Cardiac fibroblast (primary cell): ENCODE results near the gene DYNLRB2.
A peak's percentile ranks its signal among the peaks of the same experiment; 100 is the strongest.

Experiments
- DNase-seq, 2 donors: peaks; one replicate each; pipeline versions ENCODE4 v3.0.0 to v3.0.0-alpha.2; 2010; ENCODE audit warnings: low read depth in 2 of 2
- H3K4me3 ChIP-seq, 2 donors: replicated peaks in 1 of 2; 1 replicate in 1 of 2; 2 replicates in 1 of 2; pipeline ENCODE4 v1.5.1; 2011; ENCODE audit warnings: low read depth in 2 of 2, low read length in 2 of 2, mild to moderate bottlenecking in 2 of 2, moderate library complexity in 1 of 2
- TF ChIP-seq, protein P1 (sequence below): IDR thresholded peaks from one replicate; pipeline ENCODE4 v1.5.1; 2011; ENCODE audit warnings: low read depth, mild to moderate bottlenecking, low read length, inconsistent platforms

Gene DYNLRB2

GRCh38 chr16:80540516-80541305, at the start of gene DYNLRB2:
DYNLRB2 (plus strand) TSS chr16:80540993; CDS start chr16:80541077, 84 bp downstream.
- peak within 1 kb of the TSS; percentile 74 to 77 for H3K4me3 ChIP-seq
- TF ChIP-seq, protein P1, sequence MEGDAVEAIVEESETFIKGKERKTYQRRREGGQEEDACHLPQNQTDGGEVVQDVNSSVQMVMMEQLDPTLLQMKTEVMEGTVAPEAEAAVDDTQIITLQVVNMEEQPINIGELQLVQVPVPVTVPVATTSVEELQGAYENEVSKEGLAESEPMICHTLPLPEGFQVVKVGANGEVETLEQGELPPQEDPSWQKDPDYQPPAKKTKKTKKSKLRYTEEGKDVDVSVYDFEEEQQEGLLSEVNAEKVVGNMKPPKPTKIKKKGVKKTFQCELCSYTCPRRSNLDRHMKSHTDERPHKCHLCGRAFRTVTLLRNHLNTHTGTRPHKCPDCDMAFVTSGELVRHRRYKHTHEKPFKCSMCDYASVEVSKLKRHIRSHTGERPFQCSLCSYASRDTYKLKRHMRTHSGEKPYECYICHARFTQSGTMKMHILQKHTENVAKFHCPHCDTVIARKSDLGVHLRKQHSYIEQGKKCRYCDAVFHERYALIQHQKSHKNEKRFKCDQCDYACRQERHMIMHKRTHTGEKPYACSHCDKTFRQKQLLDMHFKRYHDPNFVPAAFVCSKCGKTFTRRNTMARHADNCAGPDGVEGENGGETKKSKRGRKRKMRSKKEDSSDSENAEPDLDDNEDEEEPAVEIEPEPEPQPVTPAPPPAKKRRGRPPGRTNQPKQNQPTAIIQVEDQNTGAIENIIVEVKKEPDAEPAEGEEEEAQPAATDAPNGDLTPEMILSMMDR: no peak
- DNase-seq: peak; percentile 94 to 96

GRCh38 chr16:80500116-80500859, 40.5 kb upstream of the DYNLRB2 start:
- H3K4me3 ChIP-seq: no peak overlapping the region
- DNase-seq: no peak
- TF ChIP-seq, protein P1: no peak

- TF ChIP-seq, protein P1: no peak
- no peak overlapping the region for H3K4me3 ChIP-seq
- DNase-seq: no peak
Observed at GRCh38 chr16:80500961-80501525, 39.8 kb upstream of the DYNLRB2 start.

DNA sequence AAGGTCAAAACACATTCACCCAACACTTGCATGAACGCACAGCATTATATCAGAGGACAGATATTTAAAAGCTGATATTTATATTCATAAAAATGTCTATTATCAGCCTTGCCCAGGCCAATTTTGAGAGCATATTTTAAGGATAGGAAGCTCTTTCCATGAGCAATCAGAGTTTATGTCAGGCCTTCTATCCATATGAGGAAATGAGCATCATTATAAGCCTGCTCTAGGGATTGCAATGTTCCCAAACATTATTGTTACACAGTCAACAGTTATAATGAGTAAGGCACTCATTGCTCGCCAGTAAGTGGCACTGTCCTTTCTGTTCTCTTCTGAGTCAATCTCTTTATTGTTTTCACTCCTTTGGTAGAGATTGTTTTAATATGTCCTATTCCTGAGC, 37.7 kb upstream of the DYNLRB2 start:
- TF ChIP-seq, protein P1: no peak
- H3K4me3 ChIP-seq: no peak overlapping the region
- DNase-seq: no peak

DNA sequence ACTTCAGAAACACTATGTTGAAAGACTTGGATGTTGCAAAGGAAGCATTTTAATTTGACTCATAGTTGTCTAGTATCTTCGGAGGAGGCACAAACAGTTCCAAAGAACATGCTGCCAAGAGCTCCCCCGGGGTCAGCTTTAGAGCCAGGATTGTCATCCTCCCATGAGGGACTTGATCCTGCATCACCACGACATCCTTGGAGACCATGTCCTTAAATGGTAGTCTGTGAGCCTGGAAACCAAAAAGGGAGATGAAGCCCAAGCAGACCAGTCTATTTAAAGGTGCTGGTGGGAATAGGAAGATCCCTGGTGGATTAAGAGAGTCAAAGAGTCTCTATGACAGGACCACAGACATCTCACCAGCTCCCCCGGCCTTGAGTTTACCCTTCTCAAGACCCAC, 33.3 kb upstream of the DYNLRB2 start:
- DNase-seq: peak in 1 of 2 donors; percentile 11
- TF ChIP-seq, protein P1: no peak
- no peak overlapping the region for H3K4me3 ChIP-seq

- no peak for DNase-seq
- H3K4me3 ChIP-seq: no peak overlapping the region
- TF ChIP-seq, protein P1: no peak
Observed at GRCh38 chr16:80509872-80510271, 30.9 kb upstream of the DYNLRB2 start.
